GM18499 (cell line): ENCODE measurements around the gene RCBTB2.

Experiments used
- ATAC-seq: cut with Tn5 transposase; IDR thresholded peaks from one replicate; pipeline ENCODE4 v1.9.1; 2021; ENCODE audit warnings: moderate number of reproducible peaks; ENCODE audit not compliant: insufficient read depth, unreplicated experiment

The RCBTB2 gene

DNA sequence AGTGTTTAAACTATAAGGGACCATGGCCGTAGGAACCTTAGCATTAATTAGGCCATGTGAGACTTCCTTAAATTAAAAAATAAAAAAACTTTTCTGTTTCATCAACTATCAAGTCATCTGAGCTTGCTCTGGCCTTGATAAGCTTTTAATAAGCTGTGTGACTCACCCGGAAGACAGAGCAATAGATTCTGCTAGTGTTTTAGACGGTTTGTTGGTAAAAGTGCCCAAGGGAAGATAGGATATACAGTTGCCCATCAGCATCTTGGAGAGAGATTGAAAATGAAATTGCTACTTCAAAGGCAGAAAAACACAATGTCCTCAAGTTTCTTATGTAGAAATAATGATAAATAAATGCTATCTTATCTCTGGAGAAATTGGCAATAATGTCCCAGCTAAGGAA lies 31.2 kb upstream of the RCBTB2 start:
- ATAC-seq = no peak

DNA sequence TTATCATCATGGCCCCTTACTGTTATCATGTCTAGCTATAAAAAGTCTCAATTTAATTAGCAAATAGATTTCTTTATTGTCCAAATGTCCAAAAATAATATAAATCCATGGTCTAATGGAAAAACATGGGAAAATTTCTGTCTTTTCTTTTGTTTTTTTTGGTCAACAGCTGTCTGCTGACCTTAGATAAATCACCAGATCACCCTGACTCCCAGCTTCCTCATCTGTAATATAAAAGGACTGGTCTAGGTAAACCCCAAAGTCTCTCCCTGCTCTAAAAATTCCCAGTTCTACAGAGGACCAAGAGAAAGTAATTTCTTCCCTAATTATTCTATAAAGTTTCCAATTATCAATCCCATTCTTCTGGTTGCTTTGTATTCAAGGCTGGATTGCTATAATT lies 30.7 kb upstream of the RCBTB2 start:
- ATAC-seq = no peak

DNA sequence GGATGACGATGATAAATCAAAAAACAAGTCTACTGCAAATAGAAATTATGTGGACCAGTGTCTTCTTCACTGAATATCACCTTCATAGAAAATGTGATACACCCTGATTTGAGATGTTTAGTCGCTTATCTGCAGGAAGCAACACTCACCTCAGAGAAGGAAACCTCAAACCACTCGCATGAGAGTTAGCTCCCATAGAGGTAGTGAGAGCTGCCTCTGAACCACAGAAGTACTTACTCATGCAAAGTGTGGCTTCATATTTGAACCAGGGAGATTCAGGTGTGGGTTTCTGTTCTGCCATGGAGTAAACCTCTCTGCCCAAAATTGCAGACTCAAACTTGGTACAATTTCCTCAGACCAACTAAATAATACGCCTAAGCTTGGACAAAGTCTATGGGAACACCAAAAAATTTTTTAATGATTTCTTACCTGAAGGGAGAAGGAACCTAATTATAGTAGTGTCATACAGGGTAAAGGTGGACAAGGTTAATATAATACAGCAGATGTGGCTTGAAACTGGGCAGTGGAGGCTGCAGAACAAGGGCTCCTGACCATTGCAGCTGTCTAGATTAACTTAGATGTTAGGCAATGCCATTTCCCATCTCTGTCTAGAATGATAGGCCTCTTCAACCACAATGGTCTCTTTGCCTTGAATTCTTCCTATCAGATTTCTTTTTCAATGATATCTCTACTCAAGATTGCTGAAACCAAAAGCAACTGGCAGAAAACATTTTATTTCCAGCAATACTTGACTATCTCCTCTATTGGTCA lies 29.6 kb upstream of the RCBTB2 start:
- peak; percentile 95 for ATAC-seq

DNA sequence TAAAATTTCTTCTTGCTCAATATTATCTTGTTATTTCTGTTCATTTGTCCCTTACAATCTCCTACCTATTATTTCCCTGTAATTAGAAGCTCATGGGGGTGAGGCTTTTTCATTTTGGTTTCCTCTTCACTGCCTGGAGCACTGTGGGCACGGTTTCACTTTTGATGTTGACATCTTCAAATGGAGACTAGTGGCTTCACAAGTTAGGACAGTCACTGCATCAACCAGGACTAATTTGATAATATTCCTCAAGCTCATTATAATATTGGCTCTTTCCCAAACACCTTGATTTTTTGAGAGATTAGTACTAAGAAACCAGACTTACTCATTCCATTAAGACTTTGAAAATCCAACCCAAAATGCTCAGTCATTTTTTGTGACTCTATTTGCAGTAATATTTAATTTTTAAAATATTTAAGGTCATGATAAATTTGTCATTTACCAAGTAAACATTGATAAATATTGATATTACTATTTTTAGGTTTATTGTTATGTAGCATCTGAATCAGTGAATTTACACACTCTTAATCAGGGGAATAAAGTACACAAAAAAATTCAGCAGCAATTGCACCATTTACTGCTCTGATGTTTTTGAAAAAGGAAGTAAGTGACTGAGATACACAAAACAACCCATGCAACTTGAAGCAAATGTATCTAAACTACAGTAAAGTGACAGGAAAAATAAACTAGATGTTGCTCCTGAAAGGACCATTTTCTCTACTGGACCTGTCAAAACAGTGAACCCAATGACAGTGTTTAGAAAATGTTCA lies 28.8 kb upstream of the RCBTB2 start:
- ATAC-seq = no peak

DNA sequence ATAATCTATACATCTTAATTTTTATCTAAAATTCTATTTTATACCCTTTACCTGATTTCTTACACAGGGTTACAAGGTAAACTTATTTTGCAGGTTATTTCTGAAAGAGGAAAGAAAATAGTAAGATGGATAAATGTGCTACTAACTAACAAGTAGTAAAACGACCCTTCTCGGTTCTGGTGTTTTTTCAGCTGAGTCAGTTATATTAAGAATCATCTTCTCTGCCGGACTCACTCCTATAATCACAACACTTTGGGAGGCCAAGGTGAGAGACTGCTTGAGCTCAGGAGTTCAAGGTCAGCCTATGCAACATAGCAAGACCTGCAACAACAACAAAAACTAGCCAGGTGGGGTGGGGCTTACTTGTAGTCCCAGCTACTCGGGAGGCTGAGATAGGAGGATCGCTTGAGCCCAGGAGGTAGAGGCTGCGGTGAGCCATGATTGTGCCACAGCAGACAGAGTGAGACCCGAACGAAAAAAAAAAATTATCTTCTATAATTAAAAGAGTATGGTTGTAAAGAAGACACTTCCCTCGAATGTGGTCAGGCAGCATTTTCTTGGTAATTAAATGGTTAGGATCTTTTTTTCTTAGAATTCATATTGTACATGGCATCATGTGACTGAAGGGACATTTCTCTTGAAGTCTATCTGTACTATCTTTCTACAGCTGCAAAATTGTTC lies 27.9 kb upstream of the RCBTB2 start:
- no peak for ATAC-seq

DNA sequence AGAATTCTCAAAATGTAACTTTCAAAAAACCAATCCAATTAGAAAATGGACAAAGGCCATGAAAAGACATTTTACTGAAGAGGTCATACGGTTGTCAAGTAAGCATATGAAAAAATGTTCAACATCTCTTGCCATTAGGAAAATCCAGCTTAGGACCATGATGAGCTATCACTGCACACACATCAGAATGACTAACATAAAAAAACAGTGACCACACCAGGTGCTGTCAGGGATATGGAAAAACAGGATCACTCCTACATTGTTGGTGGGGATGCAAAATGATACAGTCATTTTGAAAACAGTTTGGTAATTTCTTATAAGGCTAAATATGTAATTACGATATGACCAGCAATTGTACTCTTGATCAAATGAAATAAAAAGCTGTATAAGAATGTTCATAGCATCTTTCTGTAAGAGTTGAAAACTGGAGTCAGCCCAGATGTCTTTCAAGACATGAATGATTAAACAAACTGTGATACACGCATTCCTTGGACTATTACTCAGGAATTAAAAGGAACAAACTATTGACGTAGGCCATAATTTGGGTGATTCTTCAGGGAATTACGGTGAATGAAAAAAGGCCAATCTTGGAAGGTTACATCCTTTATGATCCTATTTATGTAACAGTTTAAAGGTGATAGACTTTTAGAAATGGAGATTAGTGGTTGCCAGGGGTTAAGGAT lies 26.9 kb upstream of the RCBTB2 start:
- ATAC-seq = no peak

DNA sequence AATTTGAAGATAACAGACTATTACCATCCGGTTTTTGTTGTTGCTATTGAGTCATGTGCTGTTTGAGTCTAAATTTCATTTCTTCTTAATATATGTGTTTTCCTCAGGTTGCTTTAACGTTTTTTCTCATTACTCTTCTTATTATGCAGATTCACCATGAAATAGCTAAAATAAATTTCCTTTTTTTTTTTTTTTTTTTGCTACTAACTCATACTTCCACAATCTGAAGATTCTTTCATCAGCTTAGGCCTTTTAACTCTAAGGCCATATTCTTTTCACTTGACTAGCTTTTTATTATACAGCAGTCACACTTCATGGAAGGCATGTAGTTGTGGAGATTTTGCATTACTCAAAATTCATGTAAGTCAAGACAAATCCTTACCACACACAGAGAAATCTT lies 23.9 kb upstream of the RCBTB2 start:
- no peak for ATAC-seq

DNA sequence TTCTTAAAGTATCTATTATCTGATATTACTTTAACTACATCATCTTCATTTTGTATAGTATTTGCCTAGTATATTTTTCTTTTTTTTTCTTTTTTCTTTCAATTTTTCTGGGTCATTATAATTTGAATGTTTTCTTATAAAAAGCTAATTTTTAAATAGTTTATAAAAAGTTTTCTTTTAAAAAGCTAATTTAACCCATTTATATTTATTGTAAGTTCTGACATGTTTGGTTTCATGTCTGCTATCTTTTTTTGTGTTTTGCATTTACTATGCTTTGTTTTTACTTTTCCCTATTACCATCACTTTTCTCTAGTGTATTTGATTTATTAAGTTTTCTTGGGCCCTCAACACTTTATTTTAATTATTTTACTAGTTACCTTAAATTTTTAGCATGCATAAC lies 22.6 kb upstream of the RCBTB2 start:
- no peak for ATAC-seq

DNA sequence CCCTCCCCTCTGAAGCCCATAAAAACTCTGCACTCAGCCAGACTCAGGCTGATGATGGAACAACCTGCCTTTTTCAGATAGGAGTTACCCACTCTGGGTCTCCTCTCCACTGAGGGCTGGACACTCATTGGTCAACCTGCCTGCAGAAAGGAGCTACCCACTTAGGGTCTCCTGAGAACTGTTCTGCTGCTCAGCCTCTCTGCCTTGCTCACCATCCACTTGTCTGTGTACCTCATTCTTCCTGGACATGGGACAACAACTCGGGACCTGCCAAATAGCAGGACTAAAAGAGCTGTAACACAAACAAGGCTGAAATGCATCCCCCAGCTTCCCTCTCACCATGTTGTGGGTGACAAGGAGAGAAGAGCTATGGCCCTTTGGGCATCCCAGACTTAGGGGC lies 18.4 kb upstream of the RCBTB2 start:
- ATAC-seq = no peak

DNA sequence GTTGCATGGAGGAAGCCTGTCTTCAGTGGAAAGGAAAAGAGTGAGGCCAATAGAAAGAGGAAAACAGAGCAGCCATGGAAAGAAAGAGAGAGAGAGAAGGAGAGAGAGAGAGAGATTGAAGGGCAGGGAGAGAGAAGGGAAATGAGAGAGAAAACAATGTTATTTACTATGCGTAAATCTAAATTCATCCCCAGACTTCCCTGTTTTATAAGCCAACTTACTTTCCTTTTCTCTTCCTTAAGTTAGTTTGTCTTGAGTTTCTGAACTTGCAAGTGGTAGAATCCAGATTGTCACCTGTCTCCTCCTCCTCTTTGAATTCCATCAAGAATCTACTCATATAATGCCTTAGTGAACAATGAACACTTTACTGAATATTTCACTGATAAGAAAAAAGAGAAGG lies 16.8 kb upstream of the RCBTB2 start:
- ATAC-seq = no peak

DNA sequence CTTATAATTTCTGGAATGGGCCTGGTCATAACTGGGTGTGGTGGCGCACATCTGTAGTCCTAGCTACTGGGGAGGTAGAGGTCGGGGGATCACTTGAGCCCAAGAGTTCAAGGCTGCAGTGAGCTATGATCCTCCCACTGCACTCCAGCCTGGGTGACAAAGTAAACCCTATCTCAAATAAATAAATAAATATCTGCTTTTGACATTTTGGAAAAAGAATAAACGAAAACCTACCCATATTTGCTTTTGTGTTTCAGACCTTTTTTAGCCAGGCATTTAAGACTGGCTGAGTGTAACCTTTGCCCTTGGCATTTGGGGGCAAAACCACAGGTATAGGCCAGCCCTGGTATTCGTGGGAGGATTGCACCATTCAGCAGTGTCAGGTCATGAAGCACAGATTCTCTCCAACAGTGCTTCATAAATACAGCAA lies 14.8 kb upstream of the RCBTB2 start:
- ATAC-seq = no peak

DNA sequence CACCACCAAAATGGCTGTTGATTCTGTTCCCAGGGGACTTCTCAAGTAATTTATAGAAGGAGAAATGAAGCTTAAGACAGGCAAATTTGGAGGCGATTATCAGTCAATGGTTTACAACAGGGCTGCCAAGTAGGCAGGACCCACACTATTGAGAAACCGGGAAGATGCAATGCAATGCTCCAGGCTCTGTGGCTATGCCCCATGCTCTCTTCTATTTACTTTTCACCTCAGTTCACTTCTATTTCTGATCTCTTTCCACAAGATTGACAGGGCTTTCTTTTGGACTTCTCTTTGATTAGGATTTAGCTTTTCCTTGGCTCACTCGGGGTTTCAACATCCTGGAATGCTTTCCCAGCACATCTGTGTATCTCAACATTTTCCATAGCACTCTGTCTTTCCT lies 12.7 kb upstream of the RCBTB2 start:
- ATAC-seq = no peak

DNA sequence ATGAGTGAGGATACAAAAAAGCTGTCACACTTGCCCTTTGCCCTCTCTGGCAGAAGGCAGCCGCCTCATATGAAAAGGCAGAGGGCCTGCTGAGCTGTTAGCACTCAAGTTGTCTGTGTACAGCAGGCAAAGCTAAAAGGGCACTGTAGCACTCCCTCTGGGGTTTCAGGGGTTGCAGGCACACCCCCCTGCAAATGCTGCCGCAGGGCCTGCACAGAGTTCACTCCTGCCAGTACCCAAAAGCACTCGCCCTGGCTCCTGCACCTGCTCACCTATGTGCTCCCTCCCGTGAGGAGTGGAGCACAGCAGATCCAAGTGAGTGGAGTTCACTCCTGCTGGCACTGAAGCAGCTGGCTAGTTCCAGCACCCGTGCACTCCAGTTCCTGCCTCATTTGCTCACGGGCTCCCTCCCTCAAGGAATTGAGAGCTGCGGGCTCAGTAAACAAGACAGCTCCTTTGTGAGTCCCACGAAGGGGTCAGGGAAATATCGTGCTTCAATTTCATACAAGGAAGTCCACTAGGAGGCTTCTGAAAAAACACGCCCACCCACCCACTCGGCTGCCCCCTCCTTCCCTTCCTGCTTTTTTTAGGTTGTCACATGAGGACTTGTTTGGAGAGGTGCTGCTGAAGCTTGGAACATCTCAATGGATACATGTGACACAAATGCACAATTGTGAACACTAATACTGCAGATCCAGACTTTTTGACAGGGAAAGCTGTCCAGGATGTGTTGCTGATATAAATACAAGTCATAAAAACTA lies 9.9 kb upstream of the RCBTB2 start:
- no peak for ATAC-seq

DNA sequence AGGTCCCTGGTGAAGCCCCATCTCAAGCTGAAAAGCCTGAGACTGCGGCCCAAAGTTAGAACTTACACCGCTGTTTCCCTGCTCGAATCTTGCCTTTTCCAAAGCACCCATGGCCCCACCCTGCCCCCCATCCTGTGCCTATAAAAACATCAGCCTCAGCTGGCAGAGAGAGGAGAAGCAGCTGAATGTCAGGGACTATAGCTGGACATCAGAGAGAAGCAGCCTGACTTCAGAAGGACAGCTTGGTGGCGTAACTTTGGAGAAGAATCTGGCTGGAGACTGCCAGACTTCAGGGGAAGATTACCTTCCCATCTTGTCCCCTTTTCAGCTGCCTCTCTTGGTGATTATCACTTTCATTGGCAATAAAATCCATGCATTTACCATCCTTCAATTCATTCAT lies 9.3 kb upstream of the RCBTB2 start:
- no peak for ATAC-seq

DNA sequence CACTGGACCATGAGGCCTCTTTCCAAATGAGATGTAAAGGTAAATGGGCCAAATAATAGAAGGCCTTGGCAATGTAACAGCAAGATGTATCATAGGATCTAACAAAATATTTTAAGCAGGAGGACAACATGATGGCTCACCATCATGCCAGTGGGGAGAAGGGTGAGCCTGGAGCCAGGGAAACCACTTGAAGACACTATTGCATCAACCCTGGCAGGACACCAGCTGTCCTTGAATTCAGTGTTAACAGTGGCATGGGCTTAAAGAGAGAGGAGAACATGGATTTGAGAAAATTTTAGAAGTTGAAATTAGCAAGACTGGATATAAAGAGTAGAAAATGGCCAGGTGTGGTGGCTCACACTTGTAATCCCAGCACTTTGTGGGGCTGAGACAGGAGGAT lies 6.7 kb upstream of the RCBTB2 start:
- ATAC-seq = no peak

DNA sequence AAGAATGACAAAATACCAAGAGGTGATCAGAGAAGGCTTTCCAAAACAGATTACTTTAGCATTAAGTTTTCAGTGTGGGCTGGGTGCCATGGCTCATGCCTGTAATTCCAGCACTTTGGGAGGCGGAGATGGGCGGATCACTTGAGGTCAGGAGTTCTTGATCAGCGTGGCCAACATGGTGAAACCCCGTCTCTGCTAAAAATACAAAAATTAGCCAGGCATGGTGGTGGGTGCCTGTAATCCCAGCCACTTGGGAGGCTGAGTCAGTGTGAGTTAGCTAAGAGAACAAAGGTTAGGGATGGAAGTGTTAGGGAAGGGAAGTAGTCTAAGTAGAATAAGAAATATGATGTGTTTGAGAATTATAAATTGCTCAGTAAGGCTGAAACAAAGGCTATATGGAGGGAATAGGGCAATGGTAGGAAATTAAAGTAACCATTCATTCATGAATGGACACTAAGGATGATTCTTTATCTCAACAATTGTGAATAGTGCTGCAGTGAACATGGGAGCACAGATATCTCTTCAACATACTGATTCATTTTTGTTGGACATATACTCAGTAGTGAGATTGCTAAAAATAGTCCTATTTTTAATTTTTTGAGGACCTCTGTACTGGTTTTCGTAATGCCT lies 3.9 kb upstream of the RCBTB2 start:
- no peak for ATAC-seq

DNA sequence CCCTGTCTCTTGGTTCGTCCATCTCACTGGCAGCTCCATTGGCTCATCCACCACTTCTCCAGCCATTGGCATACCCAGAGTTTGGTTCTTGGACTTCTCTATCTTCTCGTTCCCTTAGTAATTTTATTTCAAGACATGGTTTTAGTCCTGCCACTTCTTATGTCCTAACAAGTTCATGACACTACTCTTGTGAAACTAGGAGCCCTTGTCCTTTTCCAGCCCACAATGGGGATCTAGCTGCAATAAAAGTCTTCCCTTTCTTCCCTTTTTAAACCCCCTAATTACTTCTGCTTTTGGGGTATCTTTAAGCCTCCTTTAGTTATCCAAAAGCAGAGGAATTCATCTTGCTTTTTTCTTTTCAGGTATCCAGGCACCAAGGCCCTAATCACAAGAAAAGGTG lies 2.9 kb upstream of the RCBTB2 start:
- no peak for ATAC-seq

DNA sequence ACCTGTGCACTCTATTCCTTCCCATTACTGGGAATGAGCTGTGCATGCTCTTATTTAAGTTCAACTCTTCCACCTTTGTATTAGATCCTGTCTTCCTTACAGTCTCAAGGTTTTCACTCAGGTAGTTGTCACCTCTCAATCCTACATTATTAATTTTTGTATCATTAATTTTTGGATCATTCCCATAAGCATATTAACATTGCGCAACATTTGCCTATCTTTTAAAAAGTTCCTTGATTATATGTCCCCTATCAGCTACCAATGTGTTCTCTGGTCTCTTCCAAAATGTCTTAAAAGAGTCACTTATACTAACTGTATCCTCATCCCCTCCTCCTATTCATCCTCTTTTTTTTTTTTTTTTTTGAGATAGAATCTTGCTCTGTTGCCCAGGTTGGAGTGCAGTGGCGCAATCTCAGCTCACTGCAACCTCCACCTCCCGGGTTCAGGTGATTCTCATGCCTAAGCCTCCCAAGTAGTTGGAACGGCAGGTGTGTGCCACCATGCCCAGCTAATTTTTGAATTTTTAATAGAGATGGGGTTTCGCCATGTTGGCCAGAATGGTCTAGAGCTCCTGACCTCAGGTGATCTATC lies 2.1 kb upstream of the RCBTB2 start:
- ATAC-seq = no peak

DNA sequence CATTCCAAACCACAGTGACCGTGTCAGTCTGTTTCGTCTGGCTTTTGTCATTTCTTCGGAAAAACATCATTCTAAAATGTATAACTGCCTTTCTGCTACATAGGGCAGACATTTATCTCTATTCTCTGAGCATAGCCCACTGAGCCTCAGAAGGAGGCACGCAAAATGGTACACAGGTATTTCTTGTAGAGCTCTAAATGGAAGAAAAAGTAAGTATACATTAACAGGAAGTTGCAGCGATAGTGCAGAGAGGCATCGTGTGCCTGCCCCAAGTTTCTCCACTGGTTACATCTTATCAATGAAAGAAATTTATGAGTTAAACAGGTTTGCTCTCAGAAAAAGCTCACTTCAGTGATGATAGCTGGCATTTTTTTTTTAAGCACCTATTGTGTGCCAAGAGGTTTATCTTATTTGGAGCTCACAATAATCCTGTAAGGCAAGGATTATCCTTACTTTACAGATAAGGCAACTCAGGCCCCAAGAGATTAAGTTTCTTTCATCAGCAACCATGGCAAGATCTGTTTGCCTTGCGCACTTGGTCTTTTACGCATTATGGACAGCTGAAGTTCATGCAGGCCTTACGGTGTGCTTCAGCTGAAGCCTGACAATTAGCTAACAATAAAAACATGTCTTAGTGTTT lies 1.2 kb upstream of the RCBTB2 start:
- no peak for ATAC-seq
